ENCODE data around the gene ATP5MC2.
A peak's percentile ranks its signal among the peaks of the same experiment; 100 is the strongest.

The ATP5MC2 gene

GRCh38 chr12:53676656-53677015 lies 753 bp upstream of the ATP5MC2 start:
- Histone ChIP-seq H3K4me1 (ENCODE audit: control insufficient read depth, insufficient read depth, low read length) (peaks cover 3% of the 10 kb centered on the region), H3K36me3 (ENCODE audit: control insufficient read depth, insufficient read depth, low read length) (no peaks in the 10 kb centered on the region; the same call in 1 of the 2 replicates), H3K27me3 (ENCODE audit: control insufficient read depth, insufficient read depth, low read length) (no peaks in the 10 kb centered on the region), H3K27ac (ENCODE audit: low read length) (no peak overlapping the region), H3K9me3 (ENCODE audit: control insufficient read depth, insufficient read depth, low read length) (no peaks in the 10 kb centered on the region), H3K4me3 (ENCODE audit: low read length) (peak overlapping the region; percentile 35; the same call in 1 of the 2 replicates)
- WGBS (ENCODE audit: insufficient coverage, insufficient read length), result no CpG with 5 or more reads among the region's 15 CpGs
- DNase-seq (ENCODE audit: low read depth, low spot score), result no peak

GRCh38 chr12:53674977-53675700 lies 744 bp downstream of the ATP5MC2 start:
- no peak for DNase-seq (ENCODE audit: low read depth, low spot score)
- Histone ChIP-seq H3K4me1 (ENCODE audit: control insufficient read depth, insufficient read depth, low read length) (peaks cover 3% of the 10 kb centered on the region), H3K27ac (ENCODE audit: low read length) (no peak overlapping the region), H3K36me3 (ENCODE audit: control insufficient read depth, insufficient read depth, low read length) (peaks cover 3% of the 10 kb centered on the region; the same call in 1 of the 2 replicates), H3K9me3 (ENCODE audit: control insufficient read depth, insufficient read depth, low read length) (no peaks in the 10 kb centered on the region), H3K27me3 (ENCODE audit: control insufficient read depth, insufficient read depth, low read length) (no peaks in the 10 kb centered on the region), H3K4me3 (ENCODE audit: low read length) (peak overlapping the region; percentile 58; the same call in 1 of the 2 replicates)
- WGBS (ENCODE audit: insufficient coverage, insufficient read length), result no CpG with 5 or more reads among the region's 8 CpGs

- no peak for DNase-seq (ENCODE audit: low read depth, low spot score)
- no peaks in the 10 kb centered on the region for H3K4me1 ChIP-seq (ENCODE audit: control insufficient read depth, insufficient read depth, low read length)
- no peaks in the 10 kb centered on the region for H3K9me3 ChIP-seq (ENCODE audit: control insufficient read depth, insufficient read depth, low read length)
- H3K36me3 ChIP-seq (ENCODE audit: control insufficient read depth, insufficient read depth, low read length), result peaks cover 21% of the 10 kb centered on the region; the same call in 1 of the 2 replicates
- H3K27ac ChIP-seq (ENCODE audit: low read length), result no peak overlapping the region
- H3K4me3 ChIP-seq (ENCODE audit: low read length), result no peak overlapping the region
- no peaks in the 10 kb centered on the region for H3K27me3 ChIP-seq (ENCODE audit: control insufficient read depth, insufficient read depth, low read length)
Observed at GRCh38 chr12:53670971-53671370, 4.9 kb downstream of the ATP5MC2 start.

GRCh38 chr12:53670308-53670707 lies 5.6 kb downstream of the ATP5MC2 start:
- no peak overlapping the region for H3K27ac ChIP-seq (ENCODE audit: low read length)
- no peaks in the 10 kb centered on the region for H3K9me3 ChIP-seq (ENCODE audit: control insufficient read depth, insufficient read depth, low read length)
- H3K4me3 ChIP-seq (ENCODE audit: low read length), result no peak overlapping the region
- no peaks in the 10 kb centered on the region for H3K27me3 ChIP-seq (ENCODE audit: control insufficient read depth, insufficient read depth, low read length)
- no CpG with 5 or more reads among the region's 7 CpGs for WGBS (ENCODE audit: insufficient coverage, insufficient read length)
- peaks cover 21% of the 10 kb centered on the region; the same call in 1 of the 2 replicates for H3K36me3 ChIP-seq (ENCODE audit: control insufficient read depth, insufficient read depth, low read length)
- H3K4me1 ChIP-seq (ENCODE audit: control insufficient read depth, insufficient read depth, low read length), result no peaks in the 10 kb centered on the region
- DNase-seq (ENCODE audit: low read depth, low spot score), result no peak

GRCh38 chr12:53667080-53667479 lies 8.8 kb downstream of the ATP5MC2 start:
- Histone ChIP-seq H3K9me3 (ENCODE audit: control insufficient read depth, insufficient read depth, low read length) (no peaks in the 10 kb centered on the region), H3K27me3 (ENCODE audit: control insufficient read depth, insufficient read depth, low read length) (no peaks in the 10 kb centered on the region), H3K36me3 (ENCODE audit: control insufficient read depth, insufficient read depth, low read length) (peaks cover 28% of the 10 kb centered on the region; the same call in 1 of the 2 replicates), H3K4me1 (ENCODE audit: control insufficient read depth, insufficient read depth, low read length) (no peaks in the 10 kb centered on the region), H3K4me3 (ENCODE audit: low read length) (no peak overlapping the region), H3K27ac (ENCODE audit: low read length) (no peak overlapping the region)
- no peak for DNase-seq (ENCODE audit: low read depth, low spot score)
- WGBS (ENCODE audit: insufficient coverage, insufficient read length), result no CpG with 5 or more reads among the region's 2 CpGs

- DNase-seq (ENCODE audit: low read depth, low spot score), result no peak
- peaks cover 24% of the 10 kb centered on the region; the same call in 1 of the 2 replicates for H3K36me3 ChIP-seq (ENCODE audit: control insufficient read depth, insufficient read depth, low read length)
- no peak overlapping the region for H3K4me3 ChIP-seq (ENCODE audit: low read length)
- H3K9me3 ChIP-seq (ENCODE audit: control insufficient read depth, insufficient read depth, low read length), result no peaks in the 10 kb centered on the region
- H3K27me3 ChIP-seq (ENCODE audit: control insufficient read depth, insufficient read depth, low read length), result no peaks in the 10 kb centered on the region
- no peak overlapping the region for H3K27ac ChIP-seq (ENCODE audit: low read length)
- H3K4me1 ChIP-seq (ENCODE audit: control insufficient read depth, insufficient read depth, low read length), result no peaks in the 10 kb centered on the region
- WGBS (ENCODE audit: insufficient coverage, insufficient read length), result no CpG with 5 or more reads among the region's 7 CpGs
Observed at GRCh38 chr12:53664936-53665335, 10.9 kb downstream of the ATP5MC2 start.

DNA sequence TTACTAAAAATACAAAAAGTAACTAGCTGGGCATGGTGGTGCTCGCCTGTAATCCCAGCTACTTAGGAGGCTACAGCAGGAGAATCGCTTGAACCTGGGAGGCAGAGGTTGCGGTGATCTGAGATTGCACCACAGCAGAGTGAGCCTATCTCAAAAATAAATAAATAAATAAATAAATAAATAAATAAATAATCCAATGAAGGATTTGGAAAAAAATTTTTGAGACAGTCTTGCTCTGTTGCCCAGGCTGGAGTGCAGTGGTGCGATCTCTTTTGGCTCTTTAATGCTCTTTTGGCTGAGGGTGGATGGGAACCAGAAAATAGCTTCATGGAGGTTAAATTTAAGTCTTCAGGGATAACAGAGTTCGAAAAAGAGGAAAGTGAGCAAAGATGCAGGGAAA lies 11.7 kb downstream of the ATP5MC2 start:
- WGBS (ENCODE audit: insufficient coverage, insufficient read length), result no CpG with 5 or more reads among the region's 5 CpGs
- H3K36me3 ChIP-seq (ENCODE audit: control insufficient read depth, insufficient read depth, low read length), result peaks cover 17% of the 10 kb centered on the region; the same call in 1 of the 2 replicates
- H3K27me3 ChIP-seq (ENCODE audit: control insufficient read depth, insufficient read depth, low read length), result no peaks in the 10 kb centered on the region
- no peak overlapping the region for H3K4me3 ChIP-seq (ENCODE audit: low read length)
- H3K27ac ChIP-seq (ENCODE audit: low read length), result no peak overlapping the region
- no peaks in the 10 kb centered on the region for H3K9me3 ChIP-seq (ENCODE audit: control insufficient read depth, insufficient read depth, low read length)
- no peaks in the 10 kb centered on the region for H3K4me1 ChIP-seq (ENCODE audit: control insufficient read depth, insufficient read depth, low read length)
- DNase-seq (ENCODE audit: low read depth, low spot score), result no peak

DNA sequence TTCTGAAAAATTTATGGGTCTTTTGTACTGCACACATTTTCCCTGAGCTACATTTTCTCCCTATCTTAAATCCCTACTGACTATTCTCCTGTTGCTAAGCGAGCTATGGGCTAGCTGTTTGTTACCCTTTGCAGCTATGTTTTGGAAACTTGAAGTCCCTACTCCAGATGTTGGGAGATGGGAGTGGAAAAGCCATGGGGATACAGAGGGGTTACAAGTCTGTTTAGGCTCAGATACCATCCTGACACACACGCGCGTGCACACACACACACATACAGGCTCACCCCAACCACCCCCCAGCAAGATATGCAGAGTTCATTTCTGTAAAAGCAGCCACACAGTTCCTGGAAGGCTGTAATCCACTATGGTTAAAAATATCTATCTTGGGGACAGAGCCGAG lies 15.8 kb downstream of the ATP5MC2 start:
- no peak overlapping the region for H3K4me3 ChIP-seq (ENCODE audit: low read length)
- no peak for DNase-seq (ENCODE audit: low read depth, low spot score)
- no peaks in the 10 kb centered on the region for H3K4me1 ChIP-seq (ENCODE audit: control insufficient read depth, insufficient read depth, low read length)
- no peak overlapping the region for H3K27ac ChIP-seq (ENCODE audit: low read length)
- no CpG with 5 or more reads among the region's 5 CpGs for WGBS (ENCODE audit: insufficient coverage, insufficient read length)
- H3K9me3 ChIP-seq (ENCODE audit: control insufficient read depth, insufficient read depth, low read length), result no peaks in the 10 kb centered on the region
- H3K36me3 ChIP-seq (ENCODE audit: control insufficient read depth, insufficient read depth, low read length), result peaks cover 6% of the 10 kb centered on the region; the same call in 1 of the 2 replicates
- H3K27me3 ChIP-seq (ENCODE audit: control insufficient read depth, insufficient read depth, low read length), result no peaks in the 10 kb centered on the region

DNA sequence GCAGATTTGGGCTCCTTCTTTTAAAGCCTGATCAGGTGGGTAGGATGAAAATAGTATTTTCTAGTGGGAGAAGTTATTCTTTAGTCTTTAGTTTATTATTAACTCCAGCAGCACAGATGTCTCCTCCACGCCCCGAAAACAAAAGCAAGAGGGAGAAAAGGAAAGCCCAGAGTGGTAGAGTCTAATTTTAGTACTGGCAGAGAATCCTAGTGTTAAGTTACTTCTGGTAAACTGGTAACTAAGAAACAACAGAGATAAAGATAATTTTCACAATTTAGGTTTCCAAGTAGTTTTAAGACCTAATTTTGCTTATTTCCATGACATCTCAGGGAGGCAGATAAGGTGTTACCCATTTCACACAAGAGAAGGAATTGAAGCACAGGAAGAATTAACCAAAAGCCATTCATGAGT lies 16.3 kb downstream of the ATP5MC2 start:
- no peak overlapping the region for H3K4me3 ChIP-seq (ENCODE audit: low read length)
- no peak overlapping the region for H3K27ac ChIP-seq (ENCODE audit: low read length)

GRCh38 chr12:53659011-53659551 lies 16.8 kb downstream of the ATP5MC2 start:
- no peak overlapping the region for H3K27ac ChIP-seq (ENCODE audit: low read length)
- no peaks in the 10 kb centered on the region for H3K4me1 ChIP-seq (ENCODE audit: control insufficient read depth, insufficient read depth, low read length)
- H3K27me3 ChIP-seq (ENCODE audit: control insufficient read depth, insufficient read depth, low read length), result no peaks in the 10 kb centered on the region
- no CpG with 5 or more reads among the region's 3 CpGs for WGBS (ENCODE audit: insufficient coverage, insufficient read length)
- DNase-seq (ENCODE audit: low read depth, low spot score), result no peak
- H3K9me3 ChIP-seq (ENCODE audit: control insufficient read depth, insufficient read depth, low read length), result no peaks in the 10 kb centered on the region
- H3K36me3 ChIP-seq (ENCODE audit: control insufficient read depth, insufficient read depth, low read length), result peaks cover 3% of the 10 kb centered on the region; the same call in 1 of the 2 replicates
- no peak overlapping the region for H3K4me3 ChIP-seq (ENCODE audit: low read length)

More for the DNA sequence above, 16.3 kb downstream of the ATP5MC2 start:
- DNase-seq (ENCODE audit: low read depth, low spot score), result no peak
- no CpG with 5 or more reads among the region's 2 CpGs for WGBS (ENCODE audit: insufficient coverage, insufficient read length)
- Histone ChIP-seq H3K27me3 (ENCODE audit: control insufficient read depth, insufficient read depth, low read length) (no peaks in the 10 kb centered on the region), H3K9me3 (ENCODE audit: control insufficient read depth, insufficient read depth, low read length) (no peaks in the 10 kb centered on the region), H3K4me1 (ENCODE audit: control insufficient read depth, insufficient read depth, low read length) (no peaks in the 10 kb centered on the region), H3K36me3 (ENCODE audit: control insufficient read depth, insufficient read depth, low read length) (peaks cover 3% of the 10 kb centered on the region; the same call in 1 of the 2 replicates)

- no CpG with 5 or more reads among the region's 4 CpGs for WGBS (ENCODE audit: insufficient coverage, insufficient read length)
- no peak for DNase-seq (ENCODE audit: low read depth, low spot score)
- no peaks in the 10 kb centered on the region for H3K9me3 ChIP-seq (ENCODE audit: control insufficient read depth, insufficient read depth, low read length)
- no peak overlapping the region for H3K27ac ChIP-seq (ENCODE audit: low read length)
- H3K27me3 ChIP-seq (ENCODE audit: control insufficient read depth, insufficient read depth, low read length), result no peaks in the 10 kb centered on the region
- no peaks in the 10 kb centered on the region for H3K36me3 ChIP-seq (ENCODE audit: control insufficient read depth, insufficient read depth, low read length)
- no peaks in the 10 kb centered on the region for H3K4me1 ChIP-seq (ENCODE audit: control insufficient read depth, insufficient read depth, low read length)
- H3K4me3 ChIP-seq (ENCODE audit: low read length), result no peak overlapping the region
Observed at GRCh38 chr12:53657041-53657440, 18.8 kb downstream of the ATP5MC2 start.

All from iPS DF 6.9 (cell line).